Measurements from ENCODE around the gene ROBO1. TPM values are rescaled to one million over a fixed set of nuclear protein-coding genes. Genes with fewer than 3 reads are reported as not detected.

Gene ROBO1
- total and polyA plus RNA-seq, 2 donors (not counting 1 experiment from before 2014, with no cell fraction given), result 0.27 to 3.2 TPM

DNA sequence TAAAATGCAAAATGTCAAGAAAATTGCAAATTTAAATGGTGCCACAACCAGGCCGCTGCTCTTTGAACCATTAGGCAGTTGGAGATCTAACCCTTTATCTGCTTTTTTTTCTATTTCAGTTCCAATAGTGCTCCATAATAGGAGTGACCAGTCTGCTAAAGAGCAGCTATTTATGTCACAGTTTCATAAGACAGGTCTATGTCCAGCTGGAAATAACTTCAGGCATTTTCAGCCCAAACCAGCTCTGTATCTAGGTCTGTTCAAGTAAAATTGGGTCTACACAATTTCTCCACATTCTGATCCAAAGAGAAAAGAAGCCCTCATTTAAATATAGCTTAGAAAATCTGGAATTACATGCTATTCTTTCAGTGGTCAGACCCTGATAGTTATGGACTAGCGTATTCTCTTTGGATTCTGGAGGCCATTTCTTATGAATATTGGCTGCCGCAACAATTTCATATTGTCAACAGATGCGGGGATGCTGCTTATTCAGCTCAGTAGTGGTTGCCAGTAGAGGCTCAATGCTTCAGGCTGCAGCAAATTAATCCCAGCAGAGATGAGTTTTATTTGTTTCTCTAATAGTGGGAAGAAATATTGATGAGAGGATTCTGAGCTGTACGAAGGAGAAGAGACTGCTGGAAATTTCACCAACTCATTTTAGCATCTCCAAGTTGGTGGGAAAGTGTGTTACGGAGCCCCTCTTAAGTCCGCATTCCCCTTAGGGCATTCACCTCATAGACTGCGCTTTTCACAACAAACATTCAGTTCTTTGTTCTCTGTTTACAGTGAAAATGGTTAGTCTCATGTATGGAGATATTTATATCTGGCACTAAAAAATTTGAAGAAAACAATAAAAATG lies 887.0 kb downstream of the ROBO1 start:
- H3K79me2 ChIP-seq (ENCODE audit: control insufficient read depth, insufficient read depth, low read length), result no peaks in the 10 kb centered on the region
- H3K27ac ChIP-seq (ENCODE audit: low read length in 2 of 2), result no peak overlapping the region
- peaks cover 2% of the 10 kb centered on the region for H3K9me3 Mint-ChIP-seq (ENCODE audit: insufficient read depth)
- no peak for TF ChIP-seq EZH2 (IDR thresholded peaks at IDR 0.05; ENCODE audit: borderline replicate concordance, insufficient read depth, low read depth, low read length, poor library complexity, severe bottlenecking)
- TF ChIP-seq, protein P1, sequence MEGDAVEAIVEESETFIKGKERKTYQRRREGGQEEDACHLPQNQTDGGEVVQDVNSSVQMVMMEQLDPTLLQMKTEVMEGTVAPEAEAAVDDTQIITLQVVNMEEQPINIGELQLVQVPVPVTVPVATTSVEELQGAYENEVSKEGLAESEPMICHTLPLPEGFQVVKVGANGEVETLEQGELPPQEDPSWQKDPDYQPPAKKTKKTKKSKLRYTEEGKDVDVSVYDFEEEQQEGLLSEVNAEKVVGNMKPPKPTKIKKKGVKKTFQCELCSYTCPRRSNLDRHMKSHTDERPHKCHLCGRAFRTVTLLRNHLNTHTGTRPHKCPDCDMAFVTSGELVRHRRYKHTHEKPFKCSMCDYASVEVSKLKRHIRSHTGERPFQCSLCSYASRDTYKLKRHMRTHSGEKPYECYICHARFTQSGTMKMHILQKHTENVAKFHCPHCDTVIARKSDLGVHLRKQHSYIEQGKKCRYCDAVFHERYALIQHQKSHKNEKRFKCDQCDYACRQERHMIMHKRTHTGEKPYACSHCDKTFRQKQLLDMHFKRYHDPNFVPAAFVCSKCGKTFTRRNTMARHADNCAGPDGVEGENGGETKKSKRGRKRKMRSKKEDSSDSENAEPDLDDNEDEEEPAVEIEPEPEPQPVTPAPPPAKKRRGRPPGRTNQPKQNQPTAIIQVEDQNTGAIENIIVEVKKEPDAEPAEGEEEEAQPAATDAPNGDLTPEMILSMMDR (IDR thresholded peaks at IDR 0.05), result no peak
- no peak overlapping the region for H3K4me2 ChIP-seq (replicated peaks; ENCODE audit: low read depth, low read length, poor library complexity, severe bottlenecking)
- H2AFZ ChIP-seq (ENCODE audit: insufficient read depth, low read depth, low read length, poor library complexity, severe bottlenecking), result no peak overlapping the region
- H3K27me3 Mint-ChIP-seq, result no peaks in the 10 kb centered on the region
- DNase-seq, result no peak
- H3K36me3 ChIP-seq (replicated peaks in 1 of 2; ENCODE audit: control extremely low read depth in 1 of 2, control insufficient read depth in 1 of 2, extremely low read depth in 1 of 2, insufficient read depth in 2 of 2, low read length in 1 of 2), result no peaks in the 10 kb centered on the region
- 94% methylated on average over 3 of the region's 8 CpGs for WGBS (ENCODE audit: insufficient coverage)
- CTCF ChIA-PET, result no interaction called here
- H3K4me3 ChIP-seq (ENCODE audit: control extremely low read depth in 1 of 5, extremely low read depth in 1 of 5, insufficient read depth in 1 of 5, low read depth in 2 of 5, low read length in 4 of 5), result no peak overlapping the region
- H4K20me1 ChIP-seq (ENCODE audit: control insufficient read depth, insufficient read depth, low read length, poor library complexity, severe bottlenecking), result no peaks in the 10 kb centered on the region
- H3K27ac Mint-ChIP-seq, result no peak overlapping the region
- H3K4me1 Mint-ChIP-seq, result no peaks in the 10 kb centered on the region
- POLR2A ChIA-PET, result no interaction called here
- no peak for ATAC-seq (ENCODE audit: low read depth)
- intact Hi-C loops (cut with micrococcal nuclease), result no loop called here
- no peak overlapping the region for H3K9ac ChIP-seq (ENCODE audit: low read length)
- no peaks in the 10 kb centered on the region for H3K27me3 ChIP-seq (replicated peaks in 1 of 4; ENCODE audit: control extremely low read depth in 1 of 4, control insufficient read depth in 3 of 4, insufficient read depth in 4 of 4, low read length in 3 of 4)
- no peaks in the 10 kb centered on the region for H3K4me1 ChIP-seq (ENCODE audit: control insufficient read depth in 2 of 2, insufficient read depth in 2 of 2, low read length in 2 of 2)
- H3K4me3 Mint-ChIP-seq, result no peak overlapping the region
- H3K9me3 ChIP-seq (ENCODE audit: control extremely low read depth in 1 of 3, control insufficient read depth in 2 of 3, insufficient read depth in 1 of 3, low read length in 2 of 3), result no peaks in the 10 kb centered on the region

DNA sequence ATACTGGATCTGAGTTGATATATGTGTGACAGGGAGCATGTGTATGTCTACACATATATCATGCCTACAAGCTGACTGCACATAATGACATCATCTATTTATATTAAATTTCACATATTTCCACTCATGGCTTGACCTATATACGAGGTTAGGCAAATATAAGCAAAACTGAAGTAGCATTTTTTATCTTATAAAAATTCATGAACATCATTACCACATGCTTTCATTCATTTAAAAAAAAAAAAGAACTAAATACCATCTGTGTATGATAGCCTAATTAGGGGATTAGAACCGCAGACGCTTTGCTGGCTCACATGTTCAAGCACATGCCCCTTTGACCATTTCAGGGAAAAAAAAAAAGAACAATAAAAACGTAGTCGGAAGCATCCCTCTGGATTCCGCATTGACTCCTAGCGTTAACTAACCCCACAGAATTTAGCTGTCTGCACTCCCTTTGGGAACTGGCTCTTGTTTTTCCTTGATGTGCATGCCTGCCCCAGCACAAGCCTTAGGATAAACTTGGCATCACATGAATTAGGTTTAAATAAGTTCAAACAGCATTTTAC lies 888.4 kb downstream of the ROBO1 start:
- Histone ChIP-seq H3K4me1 (ENCODE audit: control insufficient read depth in 2 of 2, insufficient read depth in 2 of 2, low read length in 2 of 2) (no peaks in the 10 kb centered on the region), H3K27ac (ENCODE audit: low read length in 2 of 2) (no peak overlapping the region), H3K9me3 (ENCODE audit: control extremely low read depth in 1 of 3, control insufficient read depth in 2 of 3, insufficient read depth in 1 of 3, low read length in 2 of 3) (no peaks in the 10 kb centered on the region), H3K4me3 (ENCODE audit: control extremely low read depth in 1 of 5, extremely low read depth in 1 of 5, insufficient read depth in 1 of 5, low read depth in 2 of 5, low read length in 4 of 5) (no peak overlapping the region), H3K9ac (ENCODE audit: low read length) (no peak overlapping the region), H3K79me2 (ENCODE audit: control insufficient read depth, insufficient read depth, low read length) (no peaks in the 10 kb centered on the region), H4K20me1 (ENCODE audit: control insufficient read depth, insufficient read depth, low read length, poor library complexity, severe bottlenecking) (no peaks in the 10 kb centered on the region), H3K4me2 (replicated peaks; ENCODE audit: low read depth, low read length, poor library complexity, severe bottlenecking) (no peak overlapping the region), H3K36me3 (replicated peaks in 1 of 2; ENCODE audit: control extremely low read depth in 1 of 2, control insufficient read depth in 1 of 2, extremely low read depth in 1 of 2, insufficient read depth in 2 of 2, low read length in 1 of 2) (no peaks in the 10 kb centered on the region), H3K27me3 (replicated peaks in 1 of 4; ENCODE audit: control extremely low read depth in 1 of 4, control insufficient read depth in 3 of 4, insufficient read depth in 4 of 4, low read length in 3 of 4) (no peaks in the 10 kb centered on the region), H2AFZ (ENCODE audit: insufficient read depth, low read depth, low read length, poor library complexity, severe bottlenecking) (no peak overlapping the region)
- no peak for DNase-seq
- H3K27ac Mint-ChIP-seq, result no peak overlapping the region
- no peaks in the 10 kb centered on the region for H3K27me3 Mint-ChIP-seq
- no peak for ATAC-seq (ENCODE audit: low read depth)
- peaks cover 2% of the 10 kb centered on the region for H3K9me3 Mint-ChIP-seq (ENCODE audit: insufficient read depth)
- 100% methylated on average over 5 of the region's 7 CpGs for WGBS (ENCODE audit: insufficient coverage)
- TF ChIP-seq EZH2 (IDR thresholded peaks at IDR 0.05; ENCODE audit: borderline replicate concordance, insufficient read depth, low read depth, low read length, poor library complexity, severe bottlenecking), result no peak
- TF ChIP-seq, protein P1 (IDR thresholded peaks at IDR 0.05), result no peak
- ChIA-PET CTCF (interaction anchor here (0.6 kb wide), 1 partner anchor 1672 kb away, joined by 3 read pairs; no protein-coding TSS in a partner anchor), POLR2A (no interaction called here)
- H3K4me1 Mint-ChIP-seq, result no peaks in the 10 kb centered on the region
- intact Hi-C loops (cut with micrococcal nuclease), result no loop called here
- H3K4me3 Mint-ChIP-seq, result no peak overlapping the region

Data from B cell (primary cell).